ENCODE data around the gene TMEM135.

DNA sequence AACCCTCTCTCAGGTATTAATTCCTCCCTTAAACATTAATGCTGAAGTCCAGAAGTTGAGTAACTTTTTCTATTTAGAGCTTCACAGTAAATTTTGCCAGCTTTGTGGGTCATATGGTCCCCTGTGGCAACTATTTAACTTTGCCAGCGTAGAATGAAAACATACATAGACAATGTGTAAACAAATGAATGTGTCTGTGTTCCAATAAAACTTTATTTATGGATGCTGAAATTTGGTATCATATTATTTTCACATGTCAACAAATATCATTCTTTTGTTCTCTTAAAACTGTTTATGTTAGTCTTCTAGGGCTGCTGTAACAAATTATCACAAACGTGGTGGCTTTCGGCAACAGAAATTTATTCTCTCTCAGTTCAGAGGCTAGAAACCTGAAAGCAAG lies 85.1 kb downstream of the TMEM135 start:
- TF ChIP-seq CTCF (IDR thresholded peaks at IDR 0.05) = no peak
- no peak for TF ChIP-seq POLR2AphosphoS5 (IDR thresholded peaks at IDR 0.05)

All from breast epithelium (tissue), 3 donors.